22Rv1 (cell line): Measurements from ENCODE around the gene SYNJ2.

Experiments used
- CTCF ChIP-seq: fragments of 450-650 bp; IDR thresholded peaks from 2 replicates; pipeline ENCODE4 v1.5.1; 2017; ENCODE audit warnings: mild to moderate bottlenecking
- ZFX ChIP-seq: fragments of 450-650 bp; IDR thresholded peaks from 2 replicates; pipeline ENCODE4 v1.6.1; 2017; ENCODE audit warnings: antibody characterized with exemption, borderline replicate concordance

- TF ChIP-seq CTCF = no peak
- TF ChIP-seq ZFX = no peak
Measured at GRCh38 chr6:157977176-157977804, 4.4 kb upstream of the SYNJ2 start.
